Fibroblast of villous mesenchyme (primary cell): ENCODE data around the gene MEGF9. TPM values are rescaled to one million over a fixed set of nuclear protein-coding genes. Genes with fewer than 3 reads are reported as not detected.

Experiments
- DNase-seq: peaks from one replicate; pipeline ENCODE4 v3.0.0-alpha.2; 2010; ENCODE audit warnings: low read depth
- H3K4me3 ChIP-seq: 2 replicates; pipeline ENCODE4 v1.5.1; 2011; ENCODE audit warnings: low read depth, mild to moderate bottlenecking, low read length
- CTCF ChIP-seq: IDR thresholded peaks from 2 replicates; pipeline ENCODE4 v1.5.1; 2012; ENCODE audit warnings: low read depth, mild to moderate bottlenecking, low read length; ENCODE audit not compliant: insufficient read depth
- total RNA-seq: library from RNA; depleted of rRNA; stranded (reverse); fragments of >200 nt; gene quantifications from 2 replicates; pipeline ENCODE4 v1.2.3, GENCODE V29; 2012

The MEGF9 gene
- total RNA-seq, 1 donor = 4.3 TPM

DNA sequence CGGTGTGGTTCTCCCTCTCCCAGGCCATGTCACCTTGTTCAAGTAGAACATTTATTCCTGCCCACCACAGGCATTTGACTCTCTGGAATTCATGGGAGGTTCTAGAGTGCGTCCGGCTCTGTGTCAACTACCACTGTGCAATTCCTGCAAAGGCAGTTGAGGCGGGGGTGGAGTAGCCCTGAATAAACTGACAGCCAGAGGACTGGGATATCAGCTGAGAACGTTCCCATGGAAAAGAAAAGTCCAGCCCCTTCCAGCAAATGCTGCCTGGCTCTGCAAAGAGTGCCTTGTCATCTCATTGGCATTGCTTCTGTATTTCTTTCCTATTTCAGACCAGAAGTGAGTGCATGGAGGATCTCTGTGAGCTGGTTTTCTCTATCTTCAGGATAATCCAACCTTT, 18.9 kb upstream of the MEGF9 start:
- no peak overlapping the region for H3K4me3 ChIP-seq
- peak; percentile 40 for DNase-seq
- no peak for TF ChIP-seq CTCF

GRCh38 chr9:120730654-120731514, 16.6 kb upstream of the MEGF9 start:
- DNase-seq = peak; percentile 79
- H3K4me3 ChIP-seq = no peak overlapping the region
- TF ChIP-seq CTCF = no peak

GRCh38 chr9:120729791-120730241, 15.5 kb upstream of the MEGF9 start:
- no peak overlapping the region for H3K4me3 ChIP-seq
- DNase-seq = no peak
- no peak for TF ChIP-seq CTCF

GRCh38 chr9:120726484-120726883, 12.2 kb upstream of the MEGF9 start:
- no peak overlapping the region for H3K4me3 ChIP-seq
- DNase-seq = no peak
- TF ChIP-seq CTCF = no peak

- DNase-seq = no peak
- no peak for TF ChIP-seq CTCF
- H3K4me3 ChIP-seq = no peak overlapping the region
These were observed 11.6 kb upstream of the MEGF9 start for GRCh38 chr9:120725907-120726306.

DNA sequence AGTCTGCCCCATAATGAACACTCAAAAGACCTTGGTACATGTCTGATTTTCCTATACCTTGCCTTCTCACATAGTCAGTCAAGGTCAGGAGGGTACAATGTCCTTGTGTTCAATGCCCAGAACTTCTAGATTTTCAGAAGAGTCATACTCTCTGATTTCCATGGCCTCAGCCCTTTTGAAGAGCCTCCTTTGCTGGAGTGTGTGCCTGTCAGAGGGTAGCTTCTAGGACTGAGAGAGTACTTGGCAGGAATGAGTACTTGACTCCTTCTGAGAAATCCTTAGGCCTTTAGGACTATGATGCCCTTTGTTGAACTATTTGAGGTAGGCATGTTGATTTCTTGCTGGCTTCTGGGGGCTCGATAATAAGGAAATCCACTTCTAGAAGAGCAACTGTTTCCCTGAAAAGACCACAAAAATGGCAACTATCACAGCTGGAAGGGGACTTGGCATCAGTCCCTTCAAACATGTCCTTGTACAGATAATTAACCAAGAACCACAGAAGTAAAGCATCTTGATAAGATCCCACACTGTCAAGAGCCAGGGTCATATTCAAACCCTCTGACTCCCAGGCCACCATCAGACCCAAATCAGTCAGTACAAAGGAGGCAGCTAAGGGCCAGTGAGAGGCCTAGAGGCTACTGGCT, 10.6 kb upstream of the MEGF9 start:
- no peak for DNase-seq
- TF ChIP-seq CTCF = no peak
- no peak overlapping the region for H3K4me3 ChIP-seq
